Measurements from ENCODE around the gene LGALS14. TPM values are rescaled to one million over a fixed set of nuclear protein-coding genes. Genes with fewer than 3 reads are reported as not detected.
"Not testable (repeated sequence)": the region's sequence is repeated elsewhere in the genome, so short reads cannot be mapped to it uniquely, and the experiment has no call there.

Gene LGALS14
- total RNA-seq = not detected

- DNase-seq (ENCODE audit: low spot score) = no peak
Observed at GRCh38 chr19:39704181-39705044, at the start of gene LGALS14. LGALS14 (plus strand) TSS chr19:39704481; CDS start chr19:39704529, 48 bp downstream.

GRCh38 chr19:39655613-39656012, 48.7 kb upstream of the LGALS14 start, which contains the start of gene LGALS16:
LGALS16 (plus strand) TSS chr19:39655913; CDS start chr19:39655962, 49 bp downstream.
- no peak for DNase-seq (ENCODE audit: low spot score)

- DNase-seq (ENCODE audit: low spot score) = no peak
Observed at GRCh38 chr19:39659791-39660190, 44.5 kb upstream of the LGALS14 start.

- no peak for DNase-seq (ENCODE audit: low spot score)
Observed at GRCh38 chr19:39660661-39661060, 43.6 kb upstream of the LGALS14 start.

GRCh38 chr19:39661565-39661964, 42.7 kb upstream of the LGALS14 start:
- DNase-seq (ENCODE audit: low spot score) = no peak

GRCh38 chr19:39669860-39670259, 34.4 kb upstream of the LGALS14 start:
- not testable (repeated sequence) for DNase-seq (ENCODE audit: low spot score)

GRCh38 chr19:39670998-39671397, 33.3 kb upstream of the LGALS14 start:
- no peak for DNase-seq (ENCODE audit: low spot score)

- DNase-seq (ENCODE audit: low spot score) = peak; percentile 50
Observed at GRCh38 chr19:39671739-39672363, 32.4 kb upstream of the LGALS14 start.

- DNase-seq (ENCODE audit: low spot score) = no peak
Observed at GRCh38 chr19:39672473-39672872, 31.8 kb upstream of the LGALS14 start.

GRCh38 chr19:39673862-39674261, 30.4 kb upstream of the LGALS14 start:
- DNase-seq (ENCODE audit: low spot score) = not testable (repeated sequence)

GRCh38 chr19:39676004-39676403, 28.3 kb upstream of the LGALS14 start:
- no peak for DNase-seq (ENCODE audit: low spot score)

GRCh38 chr19:39677961-39678889, 26.1 kb upstream of the LGALS14 start:
- DNase-seq (ENCODE audit: low spot score) = no peak

- no peak for DNase-seq (ENCODE audit: low spot score)
Observed at GRCh38 chr19:39679056-39679790, 25.1 kb upstream of the LGALS14 start.

- no peak for DNase-seq (ENCODE audit: low spot score)
Observed at GRCh38 chr19:39679791-39680168, 24.5 kb upstream of the LGALS14 start.

- no peak for DNase-seq (ENCODE audit: low spot score)
Observed at GRCh38 chr19:39680593-39680992, 23.7 kb upstream of the LGALS14 start.

- DNase-seq (ENCODE audit: low spot score) = no peak
Observed at GRCh38 chr19:39681416-39681815, 22.9 kb upstream of the LGALS14 start.

- no peak for DNase-seq (ENCODE audit: low spot score)
Observed at GRCh38 chr19:39684267-39684666, 20.0 kb upstream of the LGALS14 start.

GRCh38 chr19:39686739-39687138, 17.5 kb upstream of the LGALS14 start:
- no peak for DNase-seq (ENCODE audit: low spot score)

- DNase-seq (ENCODE audit: low spot score) = not testable (repeated sequence)
Observed at GRCh38 chr19:39688637-39689036, 15.6 kb upstream of the LGALS14 start.

GRCh38 chr19:39692166-39692565, 12.1 kb upstream of the LGALS14 start:
- DNase-seq (ENCODE audit: low spot score) = no peak

- no peak for DNase-seq (ENCODE audit: low spot score)
Observed at GRCh38 chr19:39692822-39693221, 11.5 kb upstream of the LGALS14 start.

All from ureter (tissue), 1 donor.